IPS-NIHi11 (cell line): ENCODE data around the gene ABCA2.

Source experiments
- DNase-seq: peaks from one replicate; pipeline ENCODE4 v3.0.0; 2012; ENCODE audit warnings: mixed read lengths, low spot score

The ABCA2 gene

GRCh38 chr9:136980669-136981478 is 47.2 kb downstream of the ABCA2 start:
- DNase-seq = no peak

- DNase-seq = no peak
Measured at GRCh38 chr9:136979769-136980587, 48.1 kb downstream of the ABCA2 start.

GRCh38 chr9:136978865-136979544 is 49.0 kb downstream of the ABCA2 start:
- DNase-seq = no peak

- peak; percentile 100 for DNase-seq
Measured at GRCh38 chr9:136978073-136978864, 49.8 kb downstream of the ABCA2 start.

GRCh38 chr9:136977649-136978072 is 50.4 kb downstream of the ABCA2 start:
- no peak for DNase-seq

GRCh38 chr9:136977223-136977622 is 50.8 kb downstream of the ABCA2 start, which contains the start of gene PTGDS:
Gene PTGDS (plus strand): TSS chr9:136977504. CDS start chr9:136977579, 75 bp downstream.
- DNase-seq = no peak

GRCh38 chr9:136975644-136976043 is 52.4 kb downstream of the ABCA2 start:
- peak; percentile 79 for DNase-seq

- no peak for DNase-seq
Measured at GRCh38 chr9:136974817-136975535, 53.1 kb downstream of the ABCA2 start.

GRCh38 chr9:136973618-136974617 is 54.1 kb downstream of the ABCA2 start:
- no peak for DNase-seq

- DNase-seq = no peak
Measured at GRCh38 chr9:136972743-136973142, 55.3 kb downstream of the ABCA2 start.

GRCh38 chr9:136972335-136972734 is 55.7 kb downstream of the ABCA2 start:
- no peak for DNase-seq

- no peak for DNase-seq
Measured at GRCh38 chr9:136971746-136972145, 56.3 kb downstream of the ABCA2 start.

- no peak for DNase-seq
Measured at GRCh38 chr9:136970361-136970760, 57.7 kb downstream of the ABCA2 start.

GRCh38 chr9:136969774-136970173 is 58.3 kb downstream of the ABCA2 start:
- no peak for DNase-seq

- no peak for DNase-seq
Measured at GRCh38 chr9:136969150-136969549, 58.9 kb downstream of the ABCA2 start.

- no peak for DNase-seq
Measured at GRCh38 chr9:136968333-136969127, 59.5 kb downstream of the ABCA2 start.

GRCh38 chr9:136965771-136966484 is 62.1 kb downstream of the ABCA2 start:
- DNase-seq = no peak

GRCh38 chr9:136964833-136965422 is 63.1 kb downstream of the ABCA2 start:
- DNase-seq = no peak
